ENCODE results near the gene SYF2.
A peak's percentile ranks its signal among the peaks of the same experiment; 100 is the strongest.
"Not testable (repeated sequence)": the region's sequence is repeated elsewhere in the genome, so short reads cannot be mapped to it uniquely, and the experiment has no call there.

Gene SYF2

DNA sequence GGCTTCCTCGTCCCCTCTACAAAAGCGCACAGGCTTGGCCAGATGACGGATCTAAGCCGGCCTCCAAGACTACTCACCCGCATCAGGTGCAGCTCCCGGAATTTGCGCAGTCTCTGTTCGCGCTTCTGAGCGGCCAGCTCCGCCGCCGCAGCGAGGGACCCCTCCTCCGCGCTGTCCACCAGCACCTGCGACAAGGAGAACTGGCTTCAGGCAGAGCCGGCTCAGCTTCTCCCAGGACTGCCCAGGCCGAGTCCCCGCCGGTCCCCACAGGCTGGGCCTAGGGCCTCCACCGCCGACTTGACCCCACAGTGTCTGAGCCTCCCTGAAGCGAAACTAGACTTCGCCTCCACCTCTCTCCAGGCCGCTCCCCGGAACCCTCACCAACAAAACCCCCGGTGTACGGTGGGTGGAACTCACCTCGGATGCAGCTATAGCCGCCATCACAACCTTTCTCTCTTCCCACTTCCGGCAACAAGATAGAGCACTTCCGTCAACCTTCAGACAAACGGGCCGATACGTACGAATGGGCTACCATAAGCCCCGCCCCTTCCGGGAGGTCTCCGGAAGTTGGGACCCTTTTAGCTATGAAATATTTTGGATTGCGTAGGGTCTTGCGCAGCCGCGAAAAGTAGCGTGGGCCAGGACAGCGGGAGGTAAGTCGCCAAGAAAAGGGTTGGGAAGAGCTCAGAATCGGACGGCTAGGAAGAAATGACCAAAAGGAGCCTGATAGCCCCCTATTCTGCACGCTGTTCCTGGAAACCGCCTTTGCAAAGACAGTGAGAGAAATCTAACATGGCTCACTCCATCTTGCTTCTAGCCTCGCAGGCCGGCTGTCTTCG, at the start of gene SYF2:
TSS of gene SYF2 (minus strand) at position 476 of the 839 bp plus-strand sequence. CDS start at position 441, 35 bp downstream.
- DNase-seq = peak; percentile 91

DNA sequence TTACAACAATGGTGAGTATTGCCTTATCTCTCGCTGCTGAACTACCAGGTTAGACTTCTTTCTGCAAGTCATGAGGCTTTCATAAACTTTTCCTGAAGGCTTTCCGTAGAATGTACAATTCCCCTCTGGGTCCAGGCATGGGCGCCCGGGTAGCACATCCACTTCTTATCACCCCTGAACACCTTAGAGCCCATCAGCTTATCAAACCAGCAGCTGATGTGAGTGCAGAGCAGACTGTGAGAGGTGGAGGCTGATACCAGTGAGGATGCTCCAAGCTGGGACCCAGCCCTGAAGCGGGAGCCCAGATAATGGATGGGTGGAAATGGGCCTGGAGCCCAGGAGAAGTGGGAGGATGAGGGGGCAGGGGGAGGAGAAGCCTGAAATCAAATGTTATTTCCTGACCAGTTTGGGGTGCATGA, 47.4 kb upstream of the SYF2 start:
- not testable (repeated sequence) for DNase-seq

DNA sequence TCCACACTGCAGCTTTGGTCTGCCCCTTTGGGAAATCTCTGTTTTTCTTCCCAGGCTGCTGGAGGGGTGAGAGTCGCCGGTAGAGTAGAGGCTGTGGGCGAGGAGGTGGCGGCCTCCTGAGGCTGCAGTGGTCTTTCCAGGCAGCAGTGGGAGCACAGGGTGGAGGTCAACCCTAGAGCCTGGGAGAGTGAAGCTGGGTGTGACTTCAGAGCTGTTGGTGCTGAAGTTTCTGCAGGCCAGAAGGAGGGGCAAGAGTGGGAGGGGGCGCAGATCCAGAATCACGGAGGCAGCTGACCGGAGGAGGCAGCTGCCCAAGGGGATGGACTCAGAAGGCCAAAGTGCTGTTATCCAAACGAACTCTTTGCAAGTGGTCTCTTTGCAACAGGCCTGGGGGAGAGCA, 46.5 kb upstream of the SYF2 start:
- DNase-seq = not testable (repeated sequence)

DNA sequence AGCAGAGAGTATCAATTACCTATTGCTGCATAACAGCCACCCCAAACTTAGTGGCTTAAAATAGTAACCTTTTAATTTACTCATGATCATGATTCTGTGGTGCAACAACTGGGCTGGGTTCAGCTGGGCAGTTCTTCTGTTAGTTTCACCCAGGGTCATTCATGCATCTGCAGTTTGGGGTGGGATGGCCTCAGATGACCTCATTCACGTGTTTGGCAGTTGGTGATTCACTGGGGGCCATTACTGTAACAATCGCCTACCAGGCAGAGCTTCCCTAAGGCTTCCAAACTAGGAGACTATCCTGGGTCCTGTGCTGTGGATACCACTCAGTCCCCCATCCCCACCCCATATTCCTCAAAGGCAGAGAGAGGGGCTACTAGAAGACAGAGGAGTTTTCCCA, 46.1 kb upstream of the SYF2 start:
- DNase-seq = not testable (repeated sequence)

DNA sequence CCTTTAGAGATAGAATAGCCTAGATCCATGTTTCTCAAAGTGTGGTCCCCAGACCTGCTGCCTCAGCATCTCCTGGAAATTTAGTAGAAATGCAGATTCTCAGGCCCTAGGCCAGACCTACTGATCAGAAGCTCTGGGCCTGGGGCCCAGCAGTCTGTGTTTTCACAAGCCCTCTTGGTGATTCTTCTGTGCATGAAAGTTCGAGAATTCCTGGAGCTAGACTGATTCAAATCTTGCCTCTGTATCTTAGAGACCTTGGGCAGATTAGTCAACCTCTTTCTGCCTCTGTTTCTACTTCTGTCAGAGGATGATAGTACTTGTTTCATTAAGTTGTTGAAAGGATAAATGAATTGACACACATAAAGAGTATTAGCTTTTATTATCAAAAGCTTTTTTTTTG, 45.0 kb upstream of the SYF2 start:
- not testable (repeated sequence) for DNase-seq

DNA sequence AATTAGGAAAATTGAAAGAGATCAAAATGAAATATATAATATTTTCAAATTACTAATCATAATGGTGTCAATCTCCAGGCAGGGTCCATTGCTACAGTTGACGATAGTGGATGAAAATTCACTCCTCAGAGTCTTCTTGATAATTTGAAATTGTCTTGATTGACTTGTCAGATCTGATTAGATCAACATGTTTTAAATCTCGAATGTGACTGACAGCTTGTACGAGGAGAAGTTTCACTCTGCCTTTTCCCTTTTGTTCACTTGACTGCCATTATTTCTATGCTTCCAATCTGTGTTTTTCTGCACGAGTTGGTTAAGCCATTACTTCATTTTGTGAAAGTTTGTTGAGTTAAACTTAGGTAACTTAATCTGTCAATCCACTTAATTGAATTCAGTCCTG, 43.3 kb upstream of the SYF2 start:
- DNase-seq = not testable (repeated sequence)

DNA sequence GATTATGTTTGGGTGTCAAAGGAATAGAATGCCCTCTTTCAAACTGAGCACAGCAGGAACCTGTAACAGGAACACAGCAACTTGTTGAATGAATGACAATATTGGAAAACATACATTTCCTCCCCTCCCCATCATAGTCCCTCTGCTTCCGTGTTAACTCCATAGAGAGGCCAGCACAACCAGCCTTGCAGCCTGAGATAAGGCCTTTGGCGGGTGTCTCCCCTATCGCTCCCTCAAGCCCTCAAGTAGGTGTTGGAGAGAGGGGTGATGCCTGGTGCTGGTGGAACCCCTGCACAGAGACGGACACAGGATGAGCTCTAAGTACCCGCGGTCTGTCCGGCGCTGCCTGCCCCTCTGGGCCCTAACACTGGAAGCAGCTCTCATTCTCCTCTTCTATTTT, 39.9 kb upstream of the SYF2 start, which contains the start of gene RHD:
TSS of gene RHD (plus strand) at position 272 of the 400 bp plus-strand sequence. CDS start at position 311, 39 bp downstream.
- DNase-seq = not testable (repeated sequence)

DNA sequence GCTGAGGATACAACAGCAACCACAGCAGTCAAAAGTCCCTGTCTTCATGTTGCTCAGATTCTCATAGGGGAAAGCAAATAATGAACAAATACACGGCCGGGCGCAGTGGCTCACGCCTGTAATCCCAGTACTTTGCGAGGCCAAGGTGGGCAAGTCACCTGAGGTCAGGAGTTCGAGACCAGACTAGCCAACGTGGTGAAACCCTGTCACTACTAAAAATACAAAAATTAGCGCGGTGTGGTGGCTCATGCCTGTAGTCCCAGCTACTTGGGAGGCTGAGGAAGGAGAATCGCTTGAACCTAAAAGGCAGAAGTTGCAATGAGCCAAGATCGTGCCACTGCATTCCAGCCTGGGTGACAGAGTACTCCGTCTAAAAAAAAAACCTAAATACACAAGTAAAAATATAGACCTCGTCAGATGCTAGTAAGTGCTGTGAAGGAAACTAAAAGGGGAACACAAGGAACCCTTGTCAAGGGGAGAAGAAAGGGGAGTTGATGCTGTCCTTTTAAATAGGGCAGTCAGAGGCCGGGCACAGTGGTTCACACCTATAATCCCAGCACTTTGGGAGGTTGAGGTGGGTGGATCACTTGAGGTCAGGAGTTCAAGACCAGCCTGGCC, 36.0 kb upstream of the SYF2 start:
- DNase-seq = peak; percentile 58

DNA sequence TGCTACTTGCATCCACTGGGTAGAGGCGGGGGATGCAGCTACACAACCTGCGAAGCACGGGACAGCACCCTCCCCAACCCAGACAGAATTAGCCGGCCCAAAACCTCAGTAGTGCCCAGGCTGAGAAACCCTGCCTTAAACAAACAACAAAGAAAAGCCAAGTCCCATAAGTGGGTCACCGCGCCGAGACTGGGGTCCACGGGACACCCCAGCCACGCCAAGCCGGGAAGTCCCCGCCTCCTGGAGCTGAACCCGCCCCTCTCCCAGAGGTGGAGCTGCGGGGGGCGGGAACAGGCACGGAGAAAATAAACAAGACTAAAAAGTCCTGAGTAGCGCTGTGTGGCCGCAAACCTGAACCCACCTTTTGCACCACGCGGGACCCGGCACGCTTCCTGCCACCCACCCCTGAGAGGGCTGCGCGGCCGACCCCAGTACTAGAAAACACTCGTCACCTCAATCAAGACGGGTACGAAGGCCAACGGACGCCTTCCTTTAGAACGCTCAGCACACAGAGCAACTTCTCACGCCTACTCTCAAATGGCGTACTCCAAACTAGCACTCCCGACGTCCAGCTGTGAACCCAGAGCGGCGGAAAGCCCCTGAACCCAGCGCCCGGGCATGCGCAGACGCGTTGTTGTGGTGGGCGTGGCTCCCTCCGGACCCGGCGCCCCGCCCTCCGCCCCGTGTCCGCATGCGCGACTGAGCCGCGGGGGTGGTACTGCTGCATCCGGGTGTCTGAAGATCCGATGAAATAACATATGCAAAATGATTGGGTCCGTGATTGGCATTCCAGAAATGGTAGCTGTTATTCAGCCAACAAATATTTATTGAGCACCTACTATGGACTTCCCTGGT, 35.2 kb upstream of the SYF2 start:
- DNase-seq = peak; percentile 96

DNA sequence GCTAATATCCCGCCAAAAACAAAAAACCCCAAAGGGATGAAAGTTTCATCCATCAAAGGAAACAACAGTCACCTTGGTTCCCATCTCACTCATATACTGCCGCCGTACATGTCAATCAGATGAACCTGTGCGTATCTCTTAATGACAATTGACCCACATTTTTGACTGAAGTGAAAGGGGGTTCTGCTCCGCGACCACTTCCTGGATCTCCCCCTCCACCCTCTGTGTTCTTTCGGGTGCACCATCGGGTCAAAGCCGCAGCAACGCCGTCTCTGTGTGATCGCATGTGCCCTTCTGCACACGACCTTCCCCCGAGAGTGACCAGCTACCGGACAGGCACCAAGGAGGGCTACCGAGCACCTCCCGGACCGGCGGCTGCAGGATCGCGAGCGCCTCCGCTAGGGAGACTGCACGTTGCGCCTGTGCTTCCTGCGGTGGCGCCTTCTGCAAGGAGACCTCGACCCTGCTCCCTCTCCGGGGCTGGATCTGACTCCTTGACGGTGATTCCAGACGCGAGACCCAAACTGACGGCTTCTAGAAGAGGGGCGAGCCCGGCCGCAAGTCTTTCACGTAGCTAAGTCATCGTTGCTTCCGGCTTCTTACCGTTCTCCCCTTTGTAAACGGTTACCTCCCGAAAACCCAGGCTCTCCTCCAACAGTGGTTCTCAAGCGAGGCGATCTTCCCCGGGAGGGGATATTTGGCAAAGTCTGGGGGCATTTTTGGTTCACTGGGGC, 34.4 kb upstream of the SYF2 start:
- DNase-seq = not testable (repeated sequence)

DNA sequence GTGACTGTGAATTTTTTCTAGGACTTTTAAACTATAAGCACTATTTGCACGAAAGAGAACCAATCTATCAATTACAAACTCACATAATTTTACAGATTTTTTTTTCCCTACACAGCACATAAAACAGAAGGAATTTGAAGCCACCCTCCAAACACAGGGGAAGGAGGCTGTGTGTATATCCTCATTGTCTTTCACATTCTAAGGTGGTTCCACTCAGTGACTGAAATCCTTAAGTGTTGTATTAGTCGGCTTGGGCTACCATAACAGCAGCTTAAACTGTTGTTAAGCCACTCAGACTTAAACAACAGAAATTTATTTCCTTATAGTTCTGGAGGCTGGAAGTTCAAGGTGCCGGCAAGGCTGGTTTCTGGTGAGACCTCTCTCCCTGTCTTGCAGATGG, 28.0 kb upstream of the SYF2 start:
- DNase-seq = not testable (repeated sequence)

DNA sequence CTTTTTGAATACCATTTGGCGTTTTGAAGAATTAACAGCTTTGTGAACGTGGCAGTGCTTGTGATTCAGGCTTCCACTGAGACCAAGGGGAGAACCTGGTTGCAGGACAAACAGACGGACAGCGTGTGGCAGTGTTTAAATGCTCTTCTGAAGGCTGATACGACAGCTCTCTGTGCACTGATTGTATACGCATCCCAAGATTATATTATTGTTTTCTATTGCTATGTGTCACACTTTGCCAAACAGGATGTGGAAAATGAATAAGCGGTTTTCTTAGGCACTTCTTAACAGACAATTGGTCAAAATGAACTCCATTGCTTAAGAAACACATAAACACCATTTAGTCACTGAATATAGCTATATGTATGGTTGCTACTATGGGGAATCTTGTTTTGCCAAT, 27.5 kb upstream of the SYF2 start:
- DNase-seq = not testable (repeated sequence)

DNA sequence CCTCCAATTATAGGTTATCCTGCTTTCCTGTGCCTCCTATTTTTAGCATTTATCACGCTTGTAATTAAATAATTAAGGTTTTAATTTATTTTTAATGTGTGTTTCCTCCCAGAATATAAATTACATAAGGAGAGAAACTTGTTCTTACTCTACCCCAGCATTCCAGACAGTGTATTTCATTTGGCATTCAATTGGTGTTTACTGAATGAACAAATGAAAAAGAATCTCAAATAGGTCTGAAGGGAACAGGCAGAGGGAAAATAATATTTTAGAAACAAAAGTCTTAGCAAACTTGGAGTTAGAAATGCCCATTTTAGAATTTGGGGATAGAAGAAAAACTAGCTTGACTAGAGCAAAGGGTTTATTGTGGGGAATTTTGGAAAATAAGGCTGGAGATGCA, 24.9 kb upstream of the SYF2 start:
- no peak for DNase-seq

DNA sequence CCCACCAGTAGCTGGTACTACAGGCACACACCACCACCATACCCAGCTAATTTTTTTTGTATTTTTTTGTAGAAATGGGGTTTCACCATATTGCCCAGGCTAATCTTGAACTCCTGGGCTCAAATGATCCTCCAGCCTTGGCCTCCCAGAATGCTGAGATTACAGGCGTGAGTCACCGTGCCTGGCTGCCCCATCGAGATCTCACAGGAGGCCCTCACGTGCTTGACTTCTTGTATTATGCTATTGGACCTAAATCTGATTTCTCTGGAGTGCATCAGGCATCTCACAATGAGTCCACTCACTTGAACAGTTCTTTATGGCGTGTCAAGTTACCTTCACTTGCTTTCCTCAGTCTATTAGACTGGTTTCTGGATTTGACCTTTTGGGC, 24.3 kb upstream of the SYF2 start:
- no peak for DNase-seq

DNA sequence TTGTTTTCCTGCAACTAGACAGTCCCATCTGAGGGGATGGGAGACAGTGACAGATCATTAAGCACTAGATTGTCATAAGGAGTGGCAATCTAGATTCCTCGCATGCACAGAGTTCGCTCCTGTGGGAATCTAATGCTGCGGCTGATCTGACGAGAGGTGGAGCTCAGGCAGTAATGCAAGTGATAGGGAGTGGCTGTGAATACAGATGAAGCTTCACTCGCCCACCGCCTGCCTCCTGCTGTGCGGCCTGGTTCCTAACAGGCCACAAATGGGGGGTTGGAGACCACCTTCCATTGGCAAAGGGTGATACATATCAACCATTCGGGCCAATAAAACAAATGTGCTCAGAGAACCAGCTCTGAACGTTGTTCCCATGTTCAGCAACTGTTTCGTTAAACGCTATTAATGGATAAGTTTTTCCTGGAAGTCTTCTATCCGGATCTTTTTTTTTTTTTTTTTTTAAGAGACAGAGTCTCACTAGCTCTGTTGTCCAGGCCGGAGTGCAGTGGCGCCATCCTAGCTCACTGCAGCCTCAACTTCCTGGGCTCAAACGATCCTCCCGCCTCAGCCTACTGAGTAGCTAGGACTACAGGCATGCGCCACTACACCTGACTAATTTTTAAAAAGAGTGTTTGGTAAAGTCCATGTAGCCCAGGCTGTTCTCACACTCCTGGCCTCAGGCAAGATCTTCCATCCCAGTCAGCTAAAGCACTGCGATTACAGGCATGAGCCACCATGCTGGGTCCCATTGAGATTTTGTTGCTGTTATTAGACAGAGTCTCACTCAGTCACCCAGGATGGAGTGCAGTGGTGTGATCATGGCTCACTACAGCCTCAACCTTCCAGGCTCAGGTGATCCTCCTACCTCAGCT, 23.6 kb upstream of the SYF2 start:
- DNase-seq = no peak

DNA sequence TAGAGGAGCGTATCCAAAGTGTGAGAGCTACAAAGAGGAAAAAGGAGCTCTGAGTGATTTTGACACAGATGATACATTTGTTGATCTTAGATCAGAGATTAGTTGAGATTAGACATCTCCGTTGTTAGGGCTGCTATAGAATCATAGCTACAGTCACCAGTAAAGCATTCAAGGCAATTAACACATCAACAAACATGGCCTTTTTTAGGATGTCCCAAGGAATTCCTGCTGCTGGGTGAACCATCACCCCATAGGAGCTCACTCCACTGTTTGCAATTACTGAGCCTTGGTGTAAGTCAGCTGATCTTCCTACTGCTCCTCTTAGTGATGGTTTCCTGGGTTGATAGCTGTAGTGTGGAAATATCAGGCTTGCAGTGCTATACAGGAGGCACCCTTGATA, 21.6 kb upstream of the SYF2 start:
- no peak for DNase-seq

DNA sequence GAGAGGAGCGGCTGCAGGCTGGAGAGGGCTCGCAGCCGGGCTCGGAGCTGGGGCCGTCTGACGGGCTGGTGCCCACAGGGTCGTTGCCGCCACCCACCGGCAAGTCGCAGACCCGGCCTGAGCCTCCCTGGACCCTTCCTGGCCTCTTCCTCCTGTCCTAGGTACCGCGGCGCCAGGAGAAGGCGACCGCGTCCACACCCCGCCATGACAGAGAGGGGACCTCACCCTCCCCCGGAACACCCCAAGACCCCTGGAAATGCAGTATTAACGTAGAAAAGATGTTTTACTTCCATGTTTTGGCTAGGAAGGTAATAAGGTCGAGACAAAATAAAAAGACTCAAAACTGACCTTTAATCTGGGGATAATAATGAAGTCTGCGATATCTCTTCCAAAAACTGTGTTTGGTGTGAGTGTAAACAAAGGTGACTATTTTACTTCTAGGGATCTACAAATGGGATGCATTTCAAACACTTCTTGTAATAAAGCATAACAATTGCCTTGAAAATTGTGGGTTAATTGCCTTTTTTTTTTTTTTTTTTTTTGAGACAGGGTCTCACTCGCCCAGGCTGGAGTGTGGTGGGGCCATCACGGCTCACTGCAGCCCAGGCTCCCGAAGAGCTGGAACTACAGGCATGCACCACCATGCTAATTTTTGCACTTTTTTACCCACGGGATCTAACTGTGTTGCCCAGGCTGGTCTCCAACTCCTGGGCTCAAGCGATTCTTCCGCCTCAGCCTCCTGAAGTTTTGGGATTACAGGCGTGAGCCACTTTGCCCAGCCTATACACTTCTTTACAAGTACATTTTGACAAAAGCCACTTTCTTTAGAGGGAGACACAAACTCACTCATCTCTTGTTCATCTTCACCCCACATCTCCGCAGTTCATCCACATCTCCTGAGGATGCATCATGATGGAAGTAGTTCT, 15.8 kb upstream of the SYF2 start:
- no peak for DNase-seq

DNA sequence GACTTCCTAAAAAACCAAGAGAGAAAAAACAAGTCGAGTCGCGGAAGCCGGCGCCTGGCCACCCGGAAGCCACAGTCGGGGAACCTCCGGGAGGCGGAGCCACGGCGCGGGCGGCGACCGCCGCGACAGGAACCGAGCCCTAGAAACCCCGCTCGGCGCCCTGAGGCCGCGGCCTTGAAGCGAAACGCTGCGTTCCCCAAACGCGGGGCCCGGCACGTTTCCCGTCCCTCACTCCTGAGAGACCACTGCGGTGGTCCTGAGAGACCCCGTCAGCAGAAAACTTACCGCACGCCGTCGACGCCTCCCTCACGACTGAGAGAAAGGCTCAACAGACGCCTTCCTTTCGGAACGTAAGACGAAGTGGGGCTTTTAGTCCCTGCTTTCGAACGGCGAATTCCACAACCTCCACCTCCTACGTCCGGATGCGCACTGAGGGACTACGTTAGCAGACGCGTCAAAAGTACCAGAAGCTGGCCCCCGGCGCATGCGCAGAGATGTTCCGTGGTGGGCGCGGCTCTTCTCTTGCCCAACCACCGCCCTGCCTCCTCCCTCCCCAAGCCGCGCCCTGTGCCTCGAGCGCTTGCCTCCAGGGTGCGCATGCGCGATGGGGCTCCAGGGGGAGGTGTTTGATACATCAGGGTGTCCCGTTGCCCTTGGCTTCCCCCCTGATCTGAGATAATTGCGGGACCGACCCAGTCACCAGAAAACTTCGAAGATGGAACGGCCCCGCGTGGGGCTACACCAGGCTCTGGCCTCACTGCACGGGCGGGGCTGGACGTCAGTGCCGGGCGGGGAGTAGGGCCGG, 14.9 kb upstream of the SYF2 start, which contains the start of gene RSRP1:
TSS of gene RSRP1 (minus strand) at position 431 of the 805 bp plus-strand sequence. CDS start 491 bp downstream, outside the sequence.
- peak; percentile 100 for DNase-seq

DNA sequence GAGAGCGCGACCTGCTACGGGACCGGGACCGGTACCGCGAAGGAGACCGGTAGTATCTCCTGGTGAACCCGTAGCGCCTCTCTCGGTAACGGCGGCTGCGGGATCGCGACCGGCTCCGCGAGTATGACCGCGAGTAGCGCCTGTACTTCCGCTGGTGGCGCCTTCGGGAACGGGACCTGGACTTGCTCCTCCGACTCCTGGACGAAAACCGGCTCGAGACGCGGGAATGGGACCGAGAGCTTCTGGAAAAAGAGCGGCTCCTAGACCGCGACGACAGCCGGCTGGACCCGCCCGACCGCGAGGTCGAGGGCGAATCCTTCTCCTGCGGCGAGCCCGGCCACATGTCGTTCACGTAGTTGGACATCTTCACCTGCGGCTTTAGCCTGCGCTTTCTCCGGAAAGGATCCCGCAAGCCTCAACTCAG, 14.3 kb upstream of the SYF2 start:
- DNase-seq = peak; percentile 72

Measured in activated CD8-positive, alpha-beta memory T cell treated with anti-CD3 and anti-CD28 coated beads, Interleukin-2, amount 50 U/mL, for 48 hours (primary cell).